CD14-positive monocyte (primary cell): ENCODE measurements around the gene MYH7. TPM values are rescaled to one million over a fixed set of nuclear protein-coding genes. Genes with fewer than 3 reads are reported as not detected.

ENCODE experiments used
- DNase-seq, 3 donors: peaks; one replicate each; pipeline ENCODE4 v3.0.0-alpha.2; 2011 to 2022
- H2AFZ ChIP-seq: 2 replicates; pipeline ENCODE4 v1.6.0; 2012; ENCODE audit warnings: mild to moderate bottlenecking, low read depth, low read length, inconsistent platforms; ENCODE audit not compliant: insufficient read depth, poor library complexity, severe bottlenecking
- H3K27ac ChIP-seq, 2 donors: 1 replicate in 1 of 2; 2 replicates in 1 of 2; pipeline ENCODE4 v1.5.1; 2012 to 2013; ENCODE audit warnings: low read length in 2 of 2, control low read depth in 1 of 2, inconsistent platforms in 1 of 2, low read depth in 1 of 2, mild to moderate bottlenecking in 1 of 2
- H3K27me3 ChIP-seq, 2 donors: one replicate each; pipeline versions ENCODE4 v1.6.0 to v1.6.1; 2011 to 2013; ENCODE audit warnings: low read length in 2 of 2; ENCODE audit not compliant: control insufficient read depth in 2 of 2, insufficient read depth in 2 of 2
- H3K36me3 ChIP-seq, 2 donors: replicated peaks in 1 of 2; 1 replicate in 1 of 2; 2 replicates in 1 of 2; pipeline versions ENCODE4 v1.5.1 to v1.6.1; 2012 to 2013; ENCODE audit warnings: low read length in 2 of 2, control low read depth in 1 of 2, inconsistent platforms in 1 of 2, mild to moderate bottlenecking in 1 of 2; ENCODE audit not compliant: insufficient read depth in 2 of 2, control insufficient read depth in 1 of 2
- H3K4me1 ChIP-seq, 2 donors: 1 replicate in 1 of 2; 2 replicates in 1 of 2; pipeline versions ENCODE4 v1.5.1 to v1.6.1; 2012 to 2013; ENCODE audit warnings: low read length in 2 of 2, control low read depth in 1 of 2, inconsistent platforms in 1 of 2, mild to moderate bottlenecking in 1 of 2, moderate library complexity in 1 of 2; ENCODE audit not compliant: insufficient read depth in 2 of 2, control insufficient read depth in 1 of 2
- H3K4me2 ChIP-seq: replicated peaks from 2 replicates; pipeline ENCODE3; 2012; ENCODE audit warnings: low read length, moderate library complexity, mild to moderate bottlenecking; ENCODE audit not compliant: poor library complexity, severe bottlenecking; ENCODE audit errors: extremely low read depth
- H3K4me3 ChIP-seq, 3 experiments: fragments of 200-600 bp in 1 of 3; sonication (generic) in 1 of 3; replicated peaks in 1 of 3; 1 replicate in 2 of 3; 2 replicates in 1 of 3; pipeline ENCODE4 v1.5.1; 2011 to 2013; ENCODE audit warnings: low read length in 3 of 3, mild to moderate bottlenecking in 3 of 3, control low read depth in 2 of 3, low read depth in 2 of 3, inconsistent platforms in 1 of 3, moderate library complexity in 1 of 3
- H3K79me2 ChIP-seq: 2 replicates; pipeline ENCODE4 v1.6.0; 2012; ENCODE audit warnings: mild to moderate bottlenecking, control low read depth, inconsistent platforms, low read length, moderate library complexity; ENCODE audit not compliant: insufficient read depth
- H3K9ac ChIP-seq: 2 replicates; pipeline ENCODE4 v1.6.0; 2017; ENCODE audit warnings: low read length, mild to moderate bottlenecking; ENCODE audit not compliant: insufficient read depth, poor library complexity, severe bottlenecking
- H3K9me3 ChIP-seq, 2 donors: replicated peaks in 1 of 2; 1 replicate in 1 of 2; 2 replicates in 1 of 2; pipeline versions ENCODE4 v1.5.1 to v1.6.1; 2012 to 2013; ENCODE audit warnings: low read length in 2 of 2, control low read depth in 1 of 2; ENCODE audit not compliant: control insufficient read depth in 1 of 2, insufficient read depth in 1 of 2
- H4K20me1 ChIP-seq: 2 replicates; pipeline ENCODE4 v1.6.0; 2012; ENCODE audit warnings: mild to moderate bottlenecking, low read length, control low read depth, moderate library complexity; ENCODE audit not compliant: insufficient read depth
- H3K27ac Mint-ChIP-seq, 7 donors: one replicate each; pipeline ENCODE4 v1.8.0; 2020; ENCODE audit warnings: mild to moderate bottlenecking in 7 of 7, mixed read lengths in 7 of 7, moderate library complexity in 6 of 7, inconsistent platforms in 2 of 7
- H3K27me3 Mint-ChIP-seq, 3 donors: one replicate each; pipeline ENCODE4 v1.8.0; 2021 to 2022; ENCODE audit warnings: low read depth in 3 of 3, mild to moderate bottlenecking in 3 of 3, mixed read lengths in 3 of 3, moderate library complexity in 3 of 3, inconsistent platforms in 1 of 3
- H3K36me3 Mint-ChIP-seq, 2 donors: one replicate each; pipeline ENCODE4 v1.8.0; 2020; ENCODE audit warnings: mixed read lengths in 2 of 2, inconsistent platforms in 1 of 2, mild to moderate bottlenecking in 1 of 2
- H3K4me1 Mint-ChIP-seq: one replicate; pipeline ENCODE4 v1.8.0; 2020; ENCODE audit warnings: mild to moderate bottlenecking, mixed read lengths
- H3K4me3 Mint-ChIP-seq, 2 donors: one replicate each; pipeline ENCODE4 v1.8.0; 2020; ENCODE audit warnings: mild to moderate bottlenecking in 2 of 2, mixed read lengths in 2 of 2, moderate library complexity in 1 of 2
- H3K9me3 Mint-ChIP-seq, 7 donors: one replicate each; pipeline ENCODE4 v1.8.0; 2020 to 2022; ENCODE audit warnings: mixed read lengths in 7 of 7, mild to moderate bottlenecking in 6 of 7, moderate library complexity in 6 of 7, inconsistent platforms in 2 of 7
- CTCF ChIP-seq: fragments of 200-600 bp; IDR thresholded peaks from one replicate; pipeline ENCODE4 v1.8.0; 2022; ENCODE audit warnings: antibody characterized with exemption, mild to moderate bottlenecking
- WGBS: methylation state at CpG from one replicate; pipeline ENCODE4 v1.1.5; 2013; ENCODE audit warnings: missing lambda C conversion rate; ENCODE audit not compliant: insufficient coverage; 5-methylcytosine and 5-hydroxymethylcytosine counted together
- intact Hi-C, 2 donors: fragments of 100-400 bp; cut with micrococcal nuclease; formaldehyde crosslinking; loops; one replicate each; pipeline versions ENCODE4 v1.15.0 to v1.15.1; 2023
- polyA plus RNA-seq, 3 donors: library from polyadenylated mRNA; depleted of rRNA in 1 of 3; unstranded in 2 of 3; stranded (reverse) in 1 of 3; fragments of 300-500 nt in 2 of 3; fragments of >200 nt in 1 of 3; fragmentation: Illumina TruSeq in 2 of 3; gene quantifications; 1 replicate in 2 of 3; 2 replicates in 1 of 3; pipeline ENCODE4 v1.2.3, GENCODE V29; 2012 to 2021

The MYH7 gene
- polyA plus RNA-seq, 3 donors = not detected

GRCh38 chr14:23481362-23481970, 46.0 kb upstream of the MYH7 start:
- Histone ChIP-seq H3K4me2 (no peak overlapping the region), H2AFZ (no peak overlapping the region), H3K27ac (no peak overlapping the region), H3K9me3 (no peaks in the 10 kb centered on the region), H4K20me1 (peaks cover 5% of the 10 kb centered on the region), H3K36me3 (peaks cover 33 to 66% of the 10 kb centered on the region in 2 donors), H3K27me3 (no peaks in the 10 kb centered on the region), H3K9ac (no peak overlapping the region), H3K79me2 (no peaks in the 10 kb centered on the region), H3K4me3 (no peak overlapping the region), H3K4me1 (no peaks in the 10 kb centered on the region)
- no peak for DNase-seq
- peaks cover 39 to 54% of the 10 kb centered on the region in 2 donors for H3K36me3 Mint-ChIP-seq
- no peaks in the 10 kb centered on the region for H3K4me1 Mint-ChIP-seq
- H3K4me3 Mint-ChIP-seq = no peak overlapping the region
- H3K27me3 Mint-ChIP-seq = peaks cover 0 to 2% (median 0%) of the 10 kb centered on the region in 3 donors
- no peak overlapping the region for H3K27ac Mint-ChIP-seq
- WGBS = 90% methylated on average over 2 of the region's 3 CpGs
- intact Hi-C loops = no loop called here
- no peak for TF ChIP-seq CTCF
- H3K9me3 Mint-ChIP-seq = no peaks in the 10 kb centered on the region

GRCh38 chr14:23478109-23478759, 42.8 kb upstream of the MYH7 start:
- peaks cover 5% of the 10 kb centered on the region for H4K20me1 ChIP-seq
- H3K36me3 Mint-ChIP-seq = peaks cover 62 to 74% of the 10 kb centered on the region in 2 donors
- TF ChIP-seq CTCF = peak; percentile 80
- no peaks in the 10 kb centered on the region for H3K4me1 ChIP-seq
- DNase-seq = peak; percentile 49 to 63 (median 57)
- intact Hi-C loops = loop anchor here (1.0 to 5.0 kb wide), 2 partner anchors 84 kb away; no protein-coding TSS in a partner anchor
- H3K27ac Mint-ChIP-seq = no peak overlapping the region
- H3K9ac ChIP-seq = no peak overlapping the region
- no peak overlapping the region for H3K4me2 ChIP-seq
- H3K79me2 ChIP-seq = no peaks in the 10 kb centered on the region
- H3K9me3 Mint-ChIP-seq = no peaks in the 10 kb centered on the region
- no CpG with 5 or more reads among the region's 5 CpGs for WGBS
- no peak overlapping the region for H3K27ac ChIP-seq
- no peak overlapping the region for H3K4me3 ChIP-seq
- H3K9me3 ChIP-seq = no peaks in the 10 kb centered on the region
- H3K36me3 ChIP-seq = peaks cover 58 to 80% of the 10 kb centered on the region in 2 donors
- no peak overlapping the region for H3K4me3 Mint-ChIP-seq
- no peaks in the 10 kb centered on the region for H3K4me1 Mint-ChIP-seq
- no peaks in the 10 kb centered on the region for H3K27me3 Mint-ChIP-seq
- no peaks in the 10 kb centered on the region for H3K27me3 ChIP-seq
- no peak overlapping the region for H2AFZ ChIP-seq
